ENCODE measurements around the gene RPAP2.
"Not testable (repeated sequence)": the region's sequence is repeated elsewhere in the genome, so short reads cannot be mapped to it uniquely, and the experiment has no call there.

DNA sequence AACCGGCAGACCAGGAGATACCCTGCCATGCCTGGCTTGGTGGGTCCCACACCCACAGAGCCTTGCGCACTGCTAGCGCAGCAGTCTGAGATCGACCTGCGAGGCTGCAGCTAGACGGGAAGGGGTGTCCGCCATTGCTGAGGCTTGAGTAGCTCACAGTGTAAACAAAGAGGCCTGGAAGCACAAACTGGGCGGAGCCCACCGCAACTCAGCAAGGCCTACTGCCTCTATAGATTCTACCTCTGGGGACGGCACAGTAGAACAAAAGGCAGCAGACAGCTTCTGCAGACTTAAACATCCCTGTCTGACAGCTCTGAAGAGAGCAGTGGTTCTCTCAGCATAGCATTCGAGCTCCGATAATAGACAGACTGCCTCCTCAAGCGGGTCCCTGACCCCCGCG lies 19.1 kb upstream of the RPAP2 start:
- TF ChIP-seq CTCF, POLR2A (IDR thresholded peaks at IDR 0.05): not testable (repeated sequence)

All from Peyer's patch (tissue), 4 donors.